Measurements from ENCODE around the gene MRPL23.
A peak's percentile ranks its signal among the peaks of the same experiment; 100 is the strongest.

MRPL23 gene

DNA sequence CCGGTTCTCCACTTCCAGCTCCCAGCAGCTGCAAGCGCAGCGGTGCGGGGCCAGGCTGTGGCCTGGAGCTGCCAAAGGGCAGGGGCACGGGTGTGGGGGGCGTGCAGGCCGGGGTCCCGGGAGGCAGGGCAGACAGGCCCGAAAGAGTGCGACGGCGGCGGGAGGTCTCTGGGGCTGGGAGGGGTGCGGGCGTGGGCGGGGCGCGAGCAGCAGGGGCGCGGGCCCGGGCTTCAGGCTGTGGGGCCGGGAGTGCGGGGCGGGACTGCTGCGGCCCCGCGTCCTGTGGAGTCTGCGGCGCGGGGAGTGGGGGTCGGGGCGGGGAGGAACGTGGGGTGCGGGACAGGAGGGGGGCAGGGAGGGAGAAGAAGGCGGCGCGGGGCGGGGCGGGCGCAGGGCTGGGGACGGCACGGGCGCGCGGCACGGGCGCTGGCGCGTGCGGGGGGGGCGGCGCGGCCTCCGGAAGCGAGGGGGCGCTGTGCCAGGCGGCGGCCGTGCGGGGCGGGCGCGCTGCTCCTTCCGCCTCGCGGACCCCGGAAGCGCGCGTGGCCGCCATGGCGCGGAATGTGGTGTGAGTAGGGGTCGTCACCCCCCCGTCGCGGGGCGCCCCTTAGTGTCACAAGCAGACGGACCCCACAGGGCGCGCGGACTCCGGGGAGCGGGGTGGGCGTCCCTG, at the start of gene MRPL23:
Gene MRPL23, plus strand, starts transcription at position 521 of the 673 bp plus-strand sequence. Its CDS starts 31 bp downstream, at position 552.
- no peak for DNase-seq

DNA sequence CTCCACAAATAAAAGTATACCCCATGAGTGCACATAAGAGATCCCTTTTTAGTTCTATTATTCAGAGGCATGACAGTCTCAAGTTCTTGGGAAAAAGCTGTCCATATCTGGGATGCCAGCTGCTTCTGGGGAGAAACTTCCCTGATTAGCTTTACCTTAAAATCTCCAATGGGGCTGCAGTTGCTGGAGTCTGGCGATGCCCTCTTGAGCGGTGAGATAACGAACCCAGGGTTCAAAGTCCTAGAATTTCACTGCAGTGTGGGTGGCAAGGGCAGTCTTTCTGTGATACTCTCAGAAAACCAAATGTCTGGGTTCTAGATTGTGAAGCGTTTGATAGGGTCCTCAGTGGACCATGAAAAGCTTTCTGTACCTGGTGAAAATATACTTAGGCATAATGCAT, 48.0 kb upstream of the MRPL23 start:
- no peak for DNase-seq

DNA sequence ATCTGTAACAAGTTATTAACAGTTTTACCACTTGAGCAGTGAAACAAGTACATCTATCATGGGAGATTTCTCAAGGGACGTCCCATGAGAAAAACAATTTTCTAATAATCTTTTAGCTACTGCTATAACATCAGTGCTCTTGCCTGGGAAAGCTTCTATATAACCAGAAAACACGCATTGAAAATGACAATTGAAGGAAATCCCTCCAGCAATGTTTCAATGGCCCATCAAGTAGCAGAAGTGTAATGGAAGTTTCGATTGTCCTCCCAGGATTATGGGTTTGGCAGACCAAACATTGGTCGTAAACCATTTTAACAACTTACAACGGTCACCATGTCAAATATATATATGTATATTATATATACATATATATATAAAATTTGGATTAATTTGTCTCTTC, 47.4 kb upstream of the MRPL23 start:
- no peak for DNase-seq

DNA sequence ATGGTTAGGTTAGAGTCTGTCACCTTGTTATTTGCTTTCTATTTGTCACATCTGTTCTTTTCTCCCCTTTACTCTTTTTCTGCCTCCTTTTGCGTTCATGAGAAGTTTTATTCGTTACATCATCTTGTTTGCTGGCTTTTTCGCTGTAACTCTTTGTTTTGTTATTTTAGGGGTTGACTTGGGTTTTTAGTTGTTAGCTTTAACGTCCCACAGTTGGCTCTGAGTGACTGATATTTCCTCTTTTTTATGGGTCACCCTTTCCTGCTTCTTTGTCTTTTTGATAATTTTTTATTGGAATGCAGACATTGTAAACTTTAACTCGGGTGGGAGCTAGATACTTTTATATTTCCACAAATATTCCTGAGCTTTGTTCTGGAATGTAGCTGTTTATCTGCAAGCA, 41.0 kb upstream of the MRPL23 start:
- DNase-seq: no peak

DNA sequence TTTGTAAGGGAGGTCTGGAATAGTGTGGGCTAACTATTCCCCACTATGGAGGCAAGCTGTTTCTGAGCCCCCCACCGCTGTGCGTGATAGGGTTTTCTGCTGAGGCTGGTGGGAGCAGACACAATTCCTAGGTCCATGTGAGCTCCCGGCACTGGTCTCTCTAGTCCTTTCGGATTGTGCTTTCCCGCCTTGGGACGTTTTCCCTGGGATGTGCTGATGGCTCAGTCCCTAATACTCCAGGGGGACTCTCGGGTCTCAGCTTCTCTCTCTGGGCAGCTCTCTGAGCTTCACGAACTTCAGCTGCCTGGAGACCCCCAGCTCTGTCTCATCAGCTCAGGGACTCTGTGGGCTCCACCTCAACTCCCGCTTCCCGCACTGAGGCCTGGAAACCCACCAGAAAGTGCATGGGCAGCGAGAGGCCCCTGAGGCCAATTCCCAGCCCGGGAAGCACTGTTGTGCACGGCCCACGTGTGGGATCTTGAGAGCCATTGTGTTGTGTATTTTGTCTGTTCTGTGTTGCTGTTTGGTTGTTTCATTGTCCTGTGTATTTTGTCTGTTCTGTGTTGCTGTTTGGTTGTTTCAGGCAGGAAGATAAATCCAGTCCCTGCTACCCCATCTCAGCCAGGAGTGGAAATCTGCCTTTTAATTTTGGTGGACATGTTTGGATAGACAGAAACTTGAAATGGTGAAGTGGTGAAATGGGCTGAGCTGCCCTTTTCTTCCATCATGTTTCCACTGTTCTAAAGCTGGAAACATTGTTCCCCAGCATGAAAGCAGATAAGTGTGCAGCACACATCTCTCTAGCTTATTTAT, 40.3 kb upstream of the MRPL23 start:
- no peak for DNase-seq

DNA sequence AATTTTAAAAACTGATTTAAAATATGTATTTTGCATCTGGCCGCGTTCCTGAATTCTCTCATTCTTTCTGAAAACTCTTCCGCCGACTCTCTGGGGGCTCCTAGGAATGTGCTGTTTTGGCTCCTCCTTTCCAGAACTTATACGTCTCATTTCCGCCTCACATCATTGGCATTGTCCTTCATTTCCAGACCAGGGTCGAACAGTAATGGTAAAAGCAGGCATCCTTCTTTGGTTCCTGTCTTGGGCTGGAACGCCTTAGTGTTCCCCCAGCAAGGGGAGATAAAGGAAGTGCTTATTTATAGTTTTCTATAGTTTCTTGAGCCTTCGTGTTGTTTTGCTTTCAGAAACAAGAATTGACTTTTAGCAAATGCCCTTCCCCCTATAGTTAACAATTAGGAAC, 38.5 kb upstream of the MRPL23 start:
- peak; percentile 88 for DNase-seq

DNA sequence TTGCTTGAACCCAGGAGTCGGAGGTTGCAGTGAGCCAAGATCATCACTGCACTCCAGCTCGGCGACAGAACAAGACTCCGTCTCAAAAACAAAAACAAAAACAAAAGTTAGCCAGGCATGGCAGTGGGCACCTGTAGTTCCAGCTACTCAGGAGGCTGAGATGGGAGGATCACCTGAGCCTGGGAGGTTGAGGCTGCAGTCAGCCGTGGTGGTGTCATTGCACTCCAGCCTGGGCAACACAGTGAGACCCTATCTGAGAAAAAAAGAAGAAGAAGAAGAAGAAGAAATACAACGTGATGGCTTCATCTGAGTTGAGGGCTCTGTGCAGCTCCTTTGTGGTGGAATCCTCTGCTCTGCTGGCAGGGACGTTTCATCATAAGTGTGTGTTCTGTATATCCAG, 37.6 kb upstream of the MRPL23 start:
- no peak for DNase-seq

DNA sequence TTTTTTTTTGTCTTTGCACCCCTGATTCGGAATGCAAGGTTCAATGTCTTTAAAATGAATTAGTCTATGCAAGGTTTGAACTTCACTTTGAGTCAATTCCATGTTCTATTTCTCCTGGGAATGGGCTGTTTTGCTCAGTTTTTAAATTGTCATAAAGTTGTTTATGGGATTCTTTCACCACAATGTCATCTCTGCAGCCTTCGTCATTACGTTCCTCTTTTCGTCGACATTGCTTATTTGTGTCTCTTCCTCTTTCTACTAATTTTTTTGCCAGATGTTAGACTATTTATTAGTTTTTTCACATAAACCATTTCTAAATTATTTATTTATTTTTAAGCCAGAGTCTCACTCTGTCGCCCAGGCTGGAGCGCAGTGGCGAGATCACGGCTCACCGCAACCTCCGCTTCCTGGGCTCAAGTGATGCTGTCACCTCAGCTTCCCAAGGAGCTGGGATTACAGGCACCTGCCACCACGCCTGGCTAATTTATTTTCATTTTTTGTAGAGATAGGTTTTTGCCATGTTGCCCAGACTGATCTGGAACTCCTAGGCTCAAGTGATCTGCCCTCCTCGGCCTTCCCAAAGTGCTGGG, 34.7 kb upstream of the MRPL23 start:
- DNase-seq: no peak

DNA sequence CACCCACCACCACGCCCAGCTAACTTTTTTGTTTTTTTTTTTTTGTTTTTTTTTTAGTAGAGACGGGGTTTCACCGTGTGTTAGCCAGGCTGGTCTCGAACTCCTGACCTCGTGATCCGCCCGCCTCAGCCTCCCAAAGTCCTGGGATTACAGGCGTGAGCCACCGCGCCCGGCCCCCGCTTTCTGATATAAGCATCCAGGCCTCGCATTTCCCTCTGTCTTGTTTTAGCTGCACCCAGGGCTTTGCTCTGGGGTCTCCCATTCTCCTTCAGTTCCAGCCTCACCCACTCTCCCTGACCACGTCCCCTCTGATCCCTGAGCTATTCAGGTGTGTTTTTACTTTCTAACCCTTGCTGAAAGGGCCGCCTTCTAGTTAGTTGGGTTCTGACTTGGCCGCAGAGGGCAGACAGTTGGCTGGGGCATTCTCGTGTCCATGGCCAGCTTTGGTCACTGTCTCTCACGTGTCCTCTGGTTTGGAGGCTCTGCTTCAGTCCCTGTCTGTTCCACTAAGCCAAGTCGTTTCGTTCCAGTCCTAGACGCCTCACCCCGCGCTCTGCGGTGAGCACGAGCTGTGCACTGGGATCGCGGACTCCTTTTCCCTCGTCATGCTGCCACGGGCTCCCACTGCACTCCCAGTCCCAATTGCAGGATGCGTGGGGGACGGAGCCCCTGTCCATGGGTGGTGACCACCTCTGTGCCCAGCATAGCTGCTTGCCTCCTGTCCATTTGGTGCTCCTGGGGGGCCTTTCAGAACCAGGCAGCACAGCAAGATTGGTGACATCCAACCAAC, 33.7 kb upstream of the MRPL23 start:
- DNase-seq: no peak

DNA sequence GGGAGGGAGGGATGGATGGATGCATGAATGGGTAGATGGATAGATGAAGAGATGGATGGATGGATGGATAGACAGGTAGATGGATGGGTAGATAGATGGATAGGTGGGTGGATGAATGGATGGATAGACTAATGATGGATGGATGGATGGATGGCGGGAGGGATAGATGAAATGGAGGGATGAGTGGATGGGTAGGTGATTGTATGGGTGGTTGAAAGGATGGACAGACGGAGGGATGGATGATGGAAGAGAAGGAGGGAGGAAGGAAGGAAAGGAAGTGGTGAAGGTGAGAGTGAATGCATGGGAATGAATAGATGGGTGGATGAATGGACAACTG, 31.4 kb upstream of the MRPL23 start:
- DNase-seq: no peak

DNA sequence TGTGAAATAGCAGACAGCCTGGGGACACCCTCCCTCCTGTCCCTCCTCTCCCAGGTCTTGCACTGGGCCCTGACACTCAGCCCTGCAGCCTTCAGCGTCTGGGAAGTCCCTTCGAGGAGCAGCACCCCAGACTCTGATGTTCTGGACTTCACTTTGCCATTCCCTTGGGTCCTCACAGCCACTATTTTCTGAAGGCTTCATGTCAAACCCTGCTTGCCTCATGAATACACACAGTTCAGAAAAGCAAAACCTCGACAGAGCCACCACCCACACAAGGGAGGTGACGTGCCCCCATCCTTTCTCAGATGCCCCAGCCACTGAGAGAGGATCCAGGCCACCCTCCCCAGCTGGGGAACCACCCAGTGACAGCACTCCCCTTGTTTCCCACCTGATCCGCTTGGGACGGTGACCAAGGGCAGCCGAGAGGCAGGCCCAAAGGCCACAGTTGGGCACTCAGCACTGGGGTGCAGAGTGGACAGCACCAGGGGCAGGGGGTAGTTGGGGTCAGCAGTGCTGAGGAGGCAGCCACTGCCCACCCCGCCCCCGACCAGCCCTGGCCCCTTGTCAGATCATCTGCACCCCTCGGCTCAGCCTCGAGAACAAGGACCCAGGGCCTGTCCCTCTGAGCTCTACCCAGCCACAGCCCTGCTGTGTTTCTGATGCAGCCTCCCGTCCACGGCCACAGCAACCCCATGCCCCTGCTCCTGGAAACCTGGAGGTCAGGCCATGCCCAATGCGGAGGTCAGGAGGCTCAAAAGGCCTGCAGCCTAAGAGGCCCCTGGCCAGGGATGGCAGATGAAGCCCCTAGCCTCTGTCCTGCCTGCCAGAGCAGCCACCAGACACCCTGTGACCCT, 30.8 kb upstream of the MRPL23 start:
- no peak for DNase-seq

DNA sequence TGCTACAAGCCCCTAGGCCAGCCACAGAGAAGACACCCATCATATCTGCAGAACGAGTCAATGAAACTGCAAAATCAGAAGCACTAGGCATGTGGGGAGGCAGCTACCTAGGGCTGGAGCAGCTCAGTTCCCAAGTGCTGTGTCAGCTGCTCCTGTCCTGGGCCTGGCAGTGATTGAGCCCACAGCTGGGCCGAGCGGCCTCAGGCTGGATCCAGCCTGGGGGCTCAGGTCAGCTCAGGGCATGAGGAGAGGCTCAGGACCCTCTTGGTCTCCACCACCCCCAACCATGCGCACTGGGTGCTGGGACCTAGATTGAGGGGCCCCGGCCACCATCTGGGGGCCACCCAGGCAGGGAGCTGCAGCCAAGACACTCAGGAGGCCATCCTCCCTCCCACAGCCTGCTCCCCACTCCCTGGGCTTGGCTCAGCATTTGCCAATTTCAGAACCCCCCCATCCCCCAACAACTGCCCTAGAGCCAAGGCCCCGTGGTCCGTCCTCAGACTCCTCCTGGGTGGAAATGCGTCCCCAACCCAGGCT, 30.1 kb upstream of the MRPL23 start:
- DNase-seq: peak; percentile 59

DNA sequence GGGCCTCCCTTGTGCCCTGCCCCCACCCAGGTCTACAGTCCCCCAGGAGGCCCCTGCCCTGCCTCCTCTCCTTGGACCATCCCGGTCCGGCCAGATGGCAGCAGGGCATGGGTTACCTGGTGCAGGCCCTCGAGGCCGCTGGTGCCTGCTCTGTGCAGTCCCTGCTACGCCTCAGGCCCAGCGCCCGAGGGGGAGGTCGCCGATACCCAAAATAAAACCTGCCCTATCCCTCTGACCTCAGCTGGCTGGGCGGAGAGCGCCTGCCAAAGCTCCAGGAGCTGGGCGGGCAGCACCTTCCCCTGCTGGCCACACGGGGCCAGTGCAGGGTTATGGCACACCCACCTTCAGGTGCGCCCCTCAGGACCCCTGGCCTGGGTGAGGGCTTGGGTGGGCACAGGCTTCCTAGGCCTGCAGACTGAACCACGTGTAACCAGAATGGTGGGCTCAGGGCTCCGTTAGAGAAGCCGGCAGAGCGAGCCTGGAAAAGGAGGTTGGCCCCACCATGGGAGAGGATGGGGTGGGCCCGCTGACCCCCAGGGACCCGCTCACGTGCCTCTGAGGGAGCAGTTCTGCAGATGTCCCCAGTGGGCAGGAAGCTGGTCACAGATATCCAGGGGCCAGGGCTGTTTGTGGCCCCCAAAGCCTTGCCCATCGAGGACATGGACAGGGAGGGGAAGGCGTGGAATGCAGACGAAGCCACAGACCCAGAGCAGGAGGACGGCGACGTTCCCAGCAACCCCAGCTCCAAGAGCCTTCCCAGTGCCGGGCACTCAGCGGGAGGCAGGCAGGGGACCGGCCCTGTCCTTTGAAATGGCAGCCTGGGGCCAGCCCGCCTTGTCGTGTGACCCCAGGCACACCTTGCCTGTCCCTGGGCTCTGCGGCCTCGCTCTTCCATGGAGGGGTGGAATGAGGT, 29.4 kb upstream of the MRPL23 start:
- peak; percentile 51 for DNase-seq

DNA sequence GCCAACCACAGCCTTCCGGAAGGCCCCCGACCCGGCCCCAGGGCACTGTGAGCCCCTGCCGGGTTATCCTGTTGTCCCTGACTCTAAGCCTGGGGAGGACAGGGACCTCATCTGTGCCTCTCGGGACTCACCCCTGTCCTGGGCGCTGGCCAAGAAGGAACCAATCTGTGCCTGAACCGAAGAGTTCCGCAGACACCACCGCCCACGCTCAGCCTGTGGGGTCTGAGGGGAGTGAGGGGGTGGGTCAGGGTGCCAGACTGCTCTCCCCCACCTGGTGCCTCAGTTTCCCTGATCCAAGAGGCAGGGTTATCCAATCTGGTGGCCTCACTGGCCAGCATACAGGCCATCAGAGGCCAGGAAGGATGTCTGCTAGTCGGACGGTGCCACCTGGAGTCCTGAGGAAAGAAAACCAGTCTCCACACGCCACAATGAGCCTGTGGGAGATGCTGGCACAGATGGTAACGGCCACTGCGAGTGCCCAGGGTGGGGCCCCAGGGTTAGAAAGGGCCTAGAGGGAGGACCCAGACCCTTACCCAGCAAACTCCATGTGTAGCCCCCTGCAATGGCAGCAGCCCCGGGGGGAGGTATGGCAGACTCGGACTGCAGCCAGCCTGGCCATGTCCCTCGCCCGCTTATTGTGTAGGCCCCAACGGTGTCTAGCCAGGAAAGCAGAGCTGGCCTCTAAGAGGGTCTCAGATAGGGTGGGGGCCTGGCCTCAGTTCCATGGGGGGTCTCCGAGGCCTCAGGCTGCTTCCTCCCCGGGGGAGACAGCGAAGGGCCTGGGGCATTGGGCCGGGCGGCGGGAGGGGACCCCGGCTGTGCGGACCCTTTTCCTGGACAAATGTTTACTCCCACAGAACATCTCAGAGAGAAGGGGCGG, 28.5 kb upstream of the MRPL23 start:
- DNase-seq: peak; percentile 37

DNA sequence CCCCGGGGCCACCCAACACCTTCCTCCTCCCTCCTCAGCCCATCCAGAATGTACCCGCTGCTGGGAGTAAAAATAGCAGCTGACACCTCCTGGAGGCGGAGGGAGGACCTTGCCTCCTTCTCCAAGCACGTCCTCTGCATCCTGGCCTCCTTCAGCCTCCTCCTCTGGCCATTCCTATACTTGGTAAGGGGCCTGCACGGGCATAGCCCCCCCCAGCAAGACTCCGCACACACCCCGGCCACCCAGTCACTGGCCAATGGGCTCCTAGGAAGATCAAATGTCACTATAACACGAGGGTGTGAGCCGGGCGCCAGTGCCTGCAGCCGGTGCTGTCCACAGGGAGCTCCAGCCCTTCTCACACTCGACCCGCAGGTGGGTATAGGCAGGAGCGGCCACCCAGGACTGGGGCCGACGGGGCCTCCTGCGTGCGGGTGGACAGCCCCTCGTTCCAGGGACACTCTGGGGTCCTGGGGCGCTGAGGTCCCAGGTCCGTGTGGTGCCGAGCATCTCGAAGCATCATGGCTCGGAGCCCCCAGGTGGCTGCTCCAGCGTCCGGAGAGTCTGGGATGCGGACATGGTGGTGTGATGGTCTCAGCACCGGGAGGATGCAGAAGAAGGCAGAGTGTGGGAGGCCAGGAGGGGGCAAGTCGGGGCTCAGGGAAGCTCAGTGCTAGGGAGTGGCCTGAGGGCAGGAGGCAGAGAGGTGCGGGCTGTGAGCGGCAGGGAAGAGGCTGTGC, 27.6 kb upstream of the MRPL23 start, which contains the start of gene TNNT3:
Gene TNNT3, plus strand, starts transcription at position 313 of the 737 bp plus-strand sequence. CDS start 3,172 bp downstream, outside the sequence.
- DNase-seq: peak; percentile 79

DNA sequence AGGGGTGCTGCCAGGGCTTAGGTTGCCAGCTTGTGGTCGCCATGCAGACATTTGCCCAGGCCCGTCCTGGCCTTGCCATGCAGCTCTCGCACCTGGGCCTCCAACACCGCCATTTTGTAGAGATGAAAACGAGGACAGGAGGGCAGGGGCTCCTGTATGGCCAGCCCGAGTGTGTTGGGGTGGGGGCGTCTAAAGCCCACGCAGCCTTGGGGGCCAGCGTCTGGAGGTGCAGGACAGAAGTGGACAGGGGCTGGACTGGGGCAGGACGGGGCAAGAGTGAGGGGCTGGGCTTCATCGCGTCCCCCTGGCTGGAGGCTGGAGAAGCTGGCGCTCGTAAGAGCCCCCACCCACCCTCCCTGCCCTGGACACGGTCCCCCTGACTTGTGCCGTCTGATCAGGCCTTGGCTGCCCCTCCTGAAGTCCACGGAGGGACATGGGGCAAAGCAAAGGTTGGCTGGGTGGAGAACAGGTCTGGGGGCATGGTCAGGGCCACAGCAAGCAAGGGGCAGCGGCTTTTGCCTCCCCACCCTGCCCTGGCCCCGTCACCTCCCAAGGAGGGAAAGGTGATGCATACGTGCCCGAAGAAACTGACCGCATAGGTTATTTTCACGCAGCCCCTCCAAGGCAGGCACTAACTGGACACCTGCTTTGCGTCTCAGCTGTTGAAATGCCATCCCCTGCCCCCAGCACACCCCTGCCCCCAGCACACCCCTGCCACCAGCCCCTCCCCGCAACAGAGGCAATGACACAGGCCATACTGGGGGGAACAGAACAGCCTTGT, 26.8 kb upstream of the MRPL23 start:
- DNase-seq: no peak

DNA sequence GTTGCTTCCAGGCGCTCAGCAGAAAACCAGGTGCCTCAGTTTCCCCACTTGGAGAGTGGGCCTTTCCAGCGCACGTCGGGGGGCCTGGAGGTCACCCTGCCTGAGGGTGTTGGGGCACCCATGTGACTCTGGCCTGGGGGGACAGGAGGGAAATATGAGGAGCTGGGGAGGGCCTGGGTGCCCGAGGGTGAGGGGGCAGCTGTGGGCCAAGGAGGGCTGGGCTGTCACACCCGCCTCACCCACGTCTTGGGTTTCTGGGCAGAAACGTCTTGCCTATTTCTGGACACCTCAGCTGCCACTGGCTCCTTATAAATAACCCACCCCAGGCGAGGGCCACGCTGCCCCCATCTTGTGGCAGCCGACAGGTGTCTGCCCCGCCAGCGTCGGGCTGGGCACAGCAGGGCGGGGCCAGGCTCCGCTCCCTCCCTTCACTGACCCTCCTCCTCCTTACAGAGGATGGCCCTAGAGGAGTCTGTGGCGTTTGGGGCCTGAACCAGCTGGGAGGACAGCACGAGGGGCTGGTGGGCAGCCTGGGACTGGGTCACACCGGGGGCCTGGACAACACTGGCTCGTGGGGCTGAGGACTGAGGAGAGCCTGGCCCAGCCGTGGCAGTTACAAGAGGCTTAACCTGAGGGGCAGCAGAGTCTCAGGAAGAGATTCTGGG, 26.1 kb upstream of the MRPL23 start:
- DNase-seq: no peak
